ENCODE results near the gene IRS2.

The IRS2 gene

GRCh38 chr13:109773276-109773675 is 13.1 kb downstream of the IRS2 start:
- peaks cover 15% of the 10 kb centered on the region for H3K4me1 ChIP-seq (ENCODE audit: insufficient read depth, low read length, poor library complexity, severe bottlenecking)
- TF ChIP-seq EZH2phosphoT487 (IDR thresholded peaks at IDR 0.05; ENCODE audit: borderline replicate concordance) = no peak
- TF ChIP-seq CTCF (conservative IDR thresholded peaks at IDR 0.05; ENCODE audit: low read length) = no peak
- H3F3A ChIP-seq (ENCODE audit: low read depth) = no peaks in the 10 kb centered on the region
- no peak overlapping the region for H2AFZ ChIP-seq (ENCODE audit: low read length)
- H3K9me2 ChIP-seq (replicated peaks; ENCODE audit: low read depth, low read length) = no peaks in the 10 kb centered on the region
- H3K9me3 ChIP-seq (ENCODE audit: insufficient read depth, low read depth, low read length) = no peaks in the 10 kb centered on the region
- no peaks in the 10 kb centered on the region for H3K36me3 ChIP-seq (ENCODE audit: insufficient read depth, low read length)
- H3K9ac ChIP-seq (ENCODE audit: low read depth, low read length, poor library complexity, severe bottlenecking) = no peak overlapping the region
- H3K4me2 ChIP-seq (ENCODE audit: low read depth, low read length, poor library complexity, severe bottlenecking) = no peak overlapping the region
- no peaks in the 10 kb centered on the region for H3K79me2 ChIP-seq (ENCODE audit: insufficient read depth, low read length)
- no peak overlapping the region for H3K4me3 ChIP-seq (ENCODE audit: low read length, poor library complexity, severe bottlenecking)
- no peaks in the 10 kb centered on the region for H3K27me3 ChIP-seq (ENCODE audit: insufficient read depth, low read length, poor library complexity, severe bottlenecking)
- no peaks in the 10 kb centered on the region for H4K20me1 ChIP-seq (ENCODE audit: insufficient read depth, low read length, poor library complexity, severe bottlenecking)

GRCh38 chr13:109771926-109772325 is 14.5 kb downstream of the IRS2 start:
- Histone ChIP-seq H3K4me2 (ENCODE audit: low read depth, low read length, poor library complexity, severe bottlenecking) (no peak overlapping the region), H3K27me3 (ENCODE audit: insufficient read depth, low read length, poor library complexity, severe bottlenecking) (no peaks in the 10 kb centered on the region), H3K36me3 (ENCODE audit: insufficient read depth, low read length) (no peaks in the 10 kb centered on the region), H3K9ac (ENCODE audit: low read depth, low read length, poor library complexity, severe bottlenecking) (no peak overlapping the region), H3K9me3 (ENCODE audit: insufficient read depth, low read depth, low read length) (no peaks in the 10 kb centered on the region), H3K9me2 (replicated peaks; ENCODE audit: low read depth, low read length) (no peaks in the 10 kb centered on the region), H4K20me1 (ENCODE audit: insufficient read depth, low read length, poor library complexity, severe bottlenecking) (no peaks in the 10 kb centered on the region), H2AFZ (ENCODE audit: low read length) (no peak overlapping the region), H3F3A (ENCODE audit: low read depth) (no peaks in the 10 kb centered on the region), H3K4me1 (ENCODE audit: insufficient read depth, low read length, poor library complexity, severe bottlenecking) (peaks cover 1% of the 10 kb centered on the region), H3K79me2 (ENCODE audit: insufficient read depth, low read length) (no peaks in the 10 kb centered on the region), H3K4me3 (ENCODE audit: low read length, poor library complexity, severe bottlenecking) (no peak overlapping the region)
- TF ChIP-seq CTCF (conservative IDR thresholded peaks at IDR 0.05; ENCODE audit: low read length) (no peak), EZH2phosphoT487 (IDR thresholded peaks at IDR 0.05; ENCODE audit: borderline replicate concordance) (no peak)

GRCh38 chr13:109770436-109770835 is 15.9 kb downstream of the IRS2 start:
- H3K4me2 ChIP-seq (ENCODE audit: low read depth, low read length, poor library complexity, severe bottlenecking) = no peak overlapping the region
- H2AFZ ChIP-seq (ENCODE audit: low read length) = no peak overlapping the region
- H3K9me3 ChIP-seq (ENCODE audit: insufficient read depth, low read depth, low read length) = no peaks in the 10 kb centered on the region
- H3F3A ChIP-seq (ENCODE audit: low read depth) = no peaks in the 10 kb centered on the region
- H3K4me3 ChIP-seq (ENCODE audit: low read length, poor library complexity, severe bottlenecking) = no peak overlapping the region
- H3K4me1 ChIP-seq (ENCODE audit: insufficient read depth, low read length, poor library complexity, severe bottlenecking) = no peaks in the 10 kb centered on the region
- H4K20me1 ChIP-seq (ENCODE audit: insufficient read depth, low read length, poor library complexity, severe bottlenecking) = no peaks in the 10 kb centered on the region
- H3K9me2 ChIP-seq (replicated peaks; ENCODE audit: low read depth, low read length) = no peaks in the 10 kb centered on the region
- H3K9ac ChIP-seq (ENCODE audit: low read depth, low read length, poor library complexity, severe bottlenecking) = no peak overlapping the region
- H3K27me3 ChIP-seq (ENCODE audit: insufficient read depth, low read length, poor library complexity, severe bottlenecking) = no peaks in the 10 kb centered on the region
- H3K36me3 ChIP-seq (ENCODE audit: insufficient read depth, low read length) = no peaks in the 10 kb centered on the region
- TF ChIP-seq EZH2phosphoT487 (IDR thresholded peaks at IDR 0.05; ENCODE audit: borderline replicate concordance) (no peak), CTCF (conservative IDR thresholded peaks at IDR 0.05; ENCODE audit: low read length) (no peak)
- no peaks in the 10 kb centered on the region for H3K79me2 ChIP-seq (ENCODE audit: insufficient read depth, low read length)
